HT1080 (cell line): Measurements from ENCODE around the gene CLEC4C. TPM values are rescaled to one million over a fixed set of nuclear protein-coding genes. Genes with fewer than 3 reads are reported as not detected.

ENCODE experiments used
- DNase-seq: peaks from one replicate; pipeline ENCODE4 v3.0.0-alpha.2; 2015; ENCODE audit warnings: low read depth
- small RNA-seq: library from RNA; depleted of rRNA; stranded (forward); fragments of <200 nt; gene quantifications from one replicate; pipeline ENCODE3, GENCODE V24; 2014
- total RNA-seq: library from RNA; depleted of rRNA; stranded (reverse); fragments of >200 nt; shearing (Covaris generic); gene quantifications from 2 replicates; pipeline ENCODE4 v1.2.3, GENCODE V29; 2014; rRNA removed

The CLEC4C gene
- total RNA-seq, 1 experiment from 2014 or later: not detected

DNA sequence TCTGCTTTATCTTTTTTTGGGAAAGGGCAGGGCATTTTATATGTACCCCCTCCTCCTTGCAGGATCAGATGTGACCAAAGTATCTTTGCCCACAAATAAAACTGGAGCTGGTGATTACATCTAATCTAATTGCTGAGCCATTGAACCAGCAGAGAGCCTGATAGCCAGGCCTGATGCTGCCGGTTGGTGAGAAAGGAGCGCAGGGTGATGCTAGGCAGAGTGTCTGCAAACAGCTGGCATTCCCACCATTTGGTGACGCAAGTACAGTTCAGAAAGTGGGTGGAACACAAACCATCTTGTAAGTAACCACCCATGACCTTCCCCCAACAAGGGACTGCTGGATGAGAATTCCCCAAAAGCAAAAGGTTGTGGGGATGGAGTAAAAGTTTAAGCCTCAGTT is 23.2 kb downstream of the CLEC4C start:
- no peak for DNase-seq

DNA sequence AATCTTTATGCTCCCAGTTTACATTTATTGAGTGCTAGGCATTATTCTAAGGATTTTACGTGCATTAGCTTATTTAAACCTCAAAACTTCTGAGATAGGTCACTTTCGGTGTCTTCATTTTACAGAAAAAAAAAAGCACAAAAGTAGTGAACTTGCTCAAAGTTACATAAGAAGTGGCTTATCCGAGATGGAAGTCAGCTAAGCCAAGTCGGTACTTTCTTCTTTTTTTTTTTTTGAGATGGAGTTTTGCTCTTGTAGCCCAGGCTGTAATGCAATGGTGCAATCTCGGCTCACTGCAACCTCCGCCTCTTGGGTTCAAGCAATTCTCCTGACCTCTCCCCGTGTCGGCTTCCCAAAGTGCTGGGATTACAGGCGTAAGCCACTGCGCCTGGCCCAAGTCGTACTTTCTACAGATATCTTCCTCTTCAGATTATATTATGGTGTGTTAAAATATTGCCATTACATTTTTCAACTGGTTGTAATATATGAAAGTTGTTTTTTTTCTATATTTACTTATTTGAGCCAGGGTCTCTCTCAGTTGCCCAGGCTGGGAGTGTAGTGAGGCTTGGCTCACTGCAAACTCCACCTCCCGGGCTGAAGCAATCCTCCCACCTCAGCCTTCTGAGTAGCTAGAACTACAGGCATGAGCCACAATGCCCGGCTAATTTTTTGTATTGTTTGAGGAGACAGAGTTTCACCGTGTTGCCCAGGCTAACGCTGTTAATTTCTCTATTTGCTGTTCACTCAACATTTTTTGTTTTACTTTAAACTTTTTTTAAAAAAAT is 27.0 kb downstream of the CLEC4C start:
- no peak for DNase-seq

DNA sequence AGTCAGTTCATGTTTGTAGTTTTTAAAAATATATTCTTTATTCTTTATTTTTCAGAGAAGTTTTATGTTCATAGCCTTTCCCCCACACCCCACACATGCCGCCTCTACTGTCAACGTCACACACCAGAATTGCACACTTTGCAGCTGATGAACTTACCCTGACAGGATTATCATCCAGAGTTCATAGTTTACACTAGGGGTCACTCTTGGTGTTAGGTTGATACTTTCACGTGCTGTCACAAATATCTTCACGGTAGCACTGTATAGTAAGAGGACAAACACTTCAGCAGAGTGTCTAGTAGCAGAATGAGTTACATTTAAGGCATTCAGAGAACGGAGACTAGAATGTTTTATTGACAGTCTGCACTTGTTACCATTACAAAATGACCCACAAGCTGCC is 30.8 kb downstream of the CLEC4C start:
- DNase-seq: peak; percentile 21

DNA sequence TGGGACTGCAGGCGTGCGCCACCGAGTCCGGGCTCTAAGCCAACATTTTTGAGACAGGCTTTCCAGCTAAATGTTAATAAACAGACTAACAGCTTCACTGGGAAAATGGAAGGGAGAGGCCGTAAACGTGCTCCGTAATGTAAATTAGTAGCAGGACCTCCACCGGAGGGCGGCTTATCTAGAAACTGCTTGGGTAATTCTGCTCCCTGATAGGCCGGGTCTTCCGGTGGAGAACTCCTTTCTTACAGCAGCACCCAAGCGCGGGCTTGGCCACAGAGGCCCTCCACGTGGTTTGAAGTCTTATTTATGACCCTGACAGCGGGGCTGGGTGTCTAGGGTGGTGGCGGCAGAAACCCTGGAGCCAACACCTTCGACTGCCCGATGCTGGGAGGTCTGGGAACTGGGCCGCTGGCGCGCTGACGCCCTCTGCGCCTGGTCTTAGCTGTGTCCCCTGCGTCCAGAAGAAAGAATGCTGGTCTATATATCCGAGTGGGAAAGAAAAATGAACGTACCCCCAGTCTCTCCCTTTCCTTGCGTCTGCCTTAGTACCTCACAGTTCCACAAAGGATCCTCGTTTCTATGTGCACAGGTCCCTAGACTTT is 34.2 kb downstream of the CLEC4C start:
- no peak for DNase-seq

DNA sequence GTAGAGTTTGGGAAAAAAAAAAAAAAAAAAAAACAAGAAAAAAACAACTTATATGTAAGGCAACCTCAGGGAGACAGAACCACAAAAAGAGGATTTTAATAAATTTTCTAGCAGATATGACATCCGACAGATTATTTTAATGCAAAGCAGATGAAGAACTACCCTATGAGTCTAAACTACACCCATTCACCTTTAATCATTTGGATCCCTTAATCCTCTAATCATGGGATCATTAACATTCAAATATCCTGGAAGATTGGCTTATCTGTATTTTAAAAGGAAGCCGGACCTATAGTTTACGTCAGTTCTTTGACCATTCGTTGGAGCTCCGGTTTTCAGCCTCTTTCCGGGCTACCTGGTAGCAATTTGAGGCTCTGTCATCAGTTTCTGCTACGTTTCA is 36.0 kb downstream of the CLEC4C start, which contains the start of gene DPPA3:
DPPA3 (plus strand) TSS at position 301 of the 400 bp plus-strand sequence. CDS start 138 bp downstream, outside the sequence.
- no peak for DNase-seq

DNA sequence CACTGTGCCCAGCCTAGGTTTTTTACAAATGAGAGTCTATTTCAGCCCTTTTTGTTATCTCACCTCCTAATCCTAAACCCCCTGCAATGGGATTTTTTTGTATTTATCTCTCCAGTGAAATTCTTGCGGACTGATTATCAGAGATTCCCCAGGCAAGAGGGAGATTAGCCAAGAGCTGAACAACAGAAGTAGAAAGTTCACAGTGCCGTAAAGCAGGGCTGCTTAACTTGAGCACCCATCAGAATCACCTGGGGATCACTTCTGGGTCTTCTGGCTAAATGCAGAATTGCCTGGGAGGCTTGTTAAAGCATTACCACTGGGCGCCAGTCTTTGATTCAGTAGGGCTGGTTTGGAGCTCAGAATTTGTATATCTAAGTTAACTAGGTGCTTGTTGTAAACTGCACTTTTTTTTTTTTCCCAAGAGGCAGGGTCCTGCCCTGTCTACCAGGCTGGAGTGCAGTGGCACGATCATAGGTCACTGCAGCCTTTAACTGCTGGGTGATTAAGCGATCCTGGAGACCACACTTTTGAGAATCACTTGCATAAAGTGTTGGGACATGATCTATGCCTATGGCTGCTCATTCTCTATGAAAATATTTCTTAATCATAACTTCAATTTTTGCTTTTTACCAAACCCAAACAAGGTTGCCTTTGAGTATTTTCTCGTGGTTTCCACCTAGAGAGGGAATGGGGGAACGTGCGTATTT is 37.1 kb downstream of the CLEC4C start:
- DNase-seq: no peak

DNA sequence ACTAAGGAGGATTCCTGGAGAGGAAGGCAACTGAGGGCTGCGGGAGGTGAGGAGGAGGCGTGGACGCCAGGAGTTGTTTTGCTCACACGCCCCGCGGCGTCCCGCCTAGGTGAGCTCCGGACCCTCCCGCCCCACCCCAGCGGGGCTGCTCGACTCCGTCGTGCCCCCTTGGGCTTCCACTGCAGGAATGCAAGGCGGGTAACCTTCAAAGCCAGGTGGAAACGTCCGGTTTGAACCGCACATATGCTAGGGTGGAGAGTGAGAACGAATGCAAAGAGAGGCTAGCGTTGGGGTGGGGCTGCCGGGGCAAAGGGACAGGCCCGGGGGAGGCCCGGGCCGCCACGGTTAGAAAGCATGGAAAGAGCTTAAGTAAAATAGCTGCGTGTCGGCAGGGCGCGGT is 41.3 kb downstream of the CLEC4C start:
- DNase-seq: no peak

DNA sequence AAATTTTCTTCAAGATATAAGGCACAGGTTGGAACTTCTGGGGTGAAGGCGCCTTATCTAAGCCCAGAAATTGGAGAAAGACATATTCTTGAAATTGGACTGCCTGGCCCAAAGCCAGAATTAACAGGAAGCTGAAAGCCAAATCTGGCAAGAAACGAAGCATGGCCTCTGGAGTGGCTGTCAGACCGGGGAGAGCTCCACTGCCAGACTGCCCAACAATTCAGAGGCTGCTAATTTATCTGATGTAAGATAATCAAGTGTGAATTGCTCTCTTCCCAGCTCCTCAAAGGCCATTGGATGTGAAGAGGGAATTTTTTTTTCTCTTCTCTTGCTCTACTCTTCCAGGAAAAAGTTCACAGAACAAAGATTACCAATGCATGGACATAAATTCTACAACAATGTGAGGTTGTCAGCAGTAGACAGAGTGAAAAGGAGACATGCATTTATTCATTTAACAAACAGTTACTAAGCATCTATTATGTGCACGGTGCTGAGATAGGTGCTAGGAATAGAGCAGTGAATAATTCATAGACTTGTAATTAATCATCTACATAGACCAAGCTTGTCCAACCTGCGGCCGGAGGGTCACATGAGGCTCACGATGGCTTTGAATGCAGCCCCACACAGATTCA is 51.5 kb downstream of the CLEC4C start, which contains the start of gene GDF3:
GDF3 (minus strand) TSS at position 210 of the 632 bp plus-strand sequence; CDS start at position 163, 47 bp downstream.
- DNase-seq: peak; percentile 15

DNA sequence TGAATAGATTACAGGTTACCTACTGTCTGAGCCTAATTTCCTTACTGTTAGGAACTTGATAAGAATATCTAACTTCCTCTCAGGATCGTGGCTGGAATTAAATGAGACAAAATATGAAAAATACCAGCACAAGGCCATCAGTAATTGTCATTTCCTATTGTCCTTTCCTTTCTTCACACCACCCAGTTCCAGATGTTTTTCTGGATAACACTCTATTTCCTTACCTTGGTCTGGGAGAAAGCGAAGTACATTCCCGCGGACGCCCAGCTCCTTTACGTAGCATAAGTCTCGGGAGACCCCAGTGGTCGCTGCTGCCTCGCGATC is 52.0 kb downstream of the CLEC4C start:
- no peak for DNase-seq

DNA sequence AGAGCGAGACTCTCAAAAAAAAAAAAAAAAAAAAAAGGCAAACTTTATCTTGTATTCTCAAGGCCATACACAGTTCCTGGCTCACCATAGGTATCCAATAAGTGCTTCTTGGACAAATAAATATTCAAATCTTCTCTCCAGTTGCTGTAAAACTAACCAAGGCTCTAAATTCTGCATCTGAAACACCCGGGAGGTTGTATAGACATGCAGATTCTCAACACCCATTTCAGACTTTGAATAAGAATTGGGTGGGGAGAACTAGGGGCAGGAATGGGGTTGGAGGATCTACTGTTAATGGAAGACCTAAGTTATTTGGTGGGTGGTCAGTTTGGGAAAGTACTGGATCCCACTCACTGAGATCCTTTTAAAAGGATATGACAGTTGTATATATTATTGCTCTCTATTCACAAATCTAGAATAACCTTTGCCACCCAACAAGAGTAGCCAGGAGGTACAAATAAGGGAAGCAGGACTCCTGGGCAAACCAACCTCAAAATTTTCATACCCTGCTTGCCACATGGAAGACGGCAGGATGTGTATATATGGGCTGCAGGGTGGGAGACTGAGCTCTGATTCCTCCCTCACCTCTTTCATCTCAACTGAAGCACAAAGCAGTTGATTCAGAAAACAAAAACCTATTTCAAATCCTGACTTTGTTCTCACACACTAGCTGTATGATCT is 52.5 kb downstream of the CLEC4C start:
- DNase-seq: no peak

DNA sequence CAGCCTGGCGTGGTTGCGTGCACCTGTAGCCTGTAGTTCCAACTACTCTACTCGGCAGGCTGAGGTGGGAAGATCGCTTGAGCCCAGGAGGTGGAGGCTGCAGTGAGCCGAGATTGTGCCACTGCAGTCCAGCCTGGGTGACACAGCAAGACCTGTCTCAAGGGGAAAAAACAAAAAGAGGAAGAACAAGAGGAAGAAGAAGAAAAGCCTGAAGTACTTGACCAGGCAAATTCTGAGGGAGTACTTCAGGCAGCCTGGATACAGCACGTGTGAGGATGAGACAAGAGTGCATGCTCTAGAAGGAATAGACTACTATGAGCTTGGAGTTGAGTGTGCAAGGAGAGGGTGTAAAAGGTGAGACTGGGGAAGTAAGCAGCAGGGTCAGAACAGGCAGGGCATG is 53.4 kb downstream of the CLEC4C start:
- DNase-seq: no peak

DNA sequence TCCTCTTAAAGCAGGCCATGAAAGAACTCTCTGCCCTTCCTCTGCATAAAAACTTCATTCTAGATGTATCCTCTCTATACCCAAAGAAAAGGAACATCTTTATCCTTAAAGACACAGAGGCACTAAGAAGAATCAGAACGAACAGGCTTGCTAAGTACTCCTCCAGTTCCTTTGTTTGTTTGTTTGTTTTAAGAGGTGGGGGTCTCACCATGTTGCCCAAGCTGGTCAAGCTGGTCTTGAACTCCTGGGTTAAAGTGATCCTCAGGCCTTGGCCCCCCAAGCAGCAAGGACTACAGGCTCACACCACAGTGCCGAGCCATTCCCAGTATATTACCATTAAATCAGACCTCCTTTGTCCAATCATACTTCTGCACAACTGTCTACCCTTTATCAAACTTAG is 65.6 kb downstream of the CLEC4C start:
- DNase-seq: no peak

Small RNA genes within 50 kb of the gene (small RNA-seq; reads per million reads assigned to genes)
- not detected for gene RF00019

Other genes with a start within 250 kb of the CLEC4C start
- gene CD163, start 243.6 kb downstream of the CLEC4C start, total RNA-seq: not detected in 2 replicates
- gene APOBEC1, start 81.5 kb downstream of the CLEC4C start, total RNA-seq: not detected in 2 replicates
- gene GDF3, start 51.6 kb downstream of the CLEC4C start, total RNA-seq: not detected in 2 replicates
- not detected in 2 replicates for gene DPPA3, start 35.9 kb downstream of the CLEC4C start, total RNA-seq
- not detected in 2 replicates for gene NANOGNB, start 17.8 kb upstream of the CLEC4C start, total RNA-seq
- not detected in 2 replicates for gene NANOG, start 42.0 kb upstream of the CLEC4C start, total RNA-seq
- 0.13 TPM in 1 of 2 replicates, not detected in the other for gene SLC2A14, start 125.5 kb upstream of the CLEC4C start, total RNA-seq
- gene SLC2A3, start 188.8 kb upstream of the CLEC4C start, total RNA-seq: 12.0 and 17.0 TPM in 2 replicates